Ectodermal cell (in vitro differentiated cells): Measurements from ENCODE around the gene INSR.

ENCODE experiments used
- H3K27ac ChIP-seq: 2 replicates; pipeline ENCODE4 v1.7.0; 2013; ENCODE audit warnings: mild to moderate bottlenecking, low read depth, low read length; ENCODE audit not compliant: insufficient read depth, poor library complexity, severe bottlenecking
- H3K27me3 ChIP-seq: 2 replicates; pipeline ENCODE4 v1.7.0; 2013; ENCODE audit warnings: mild to moderate bottlenecking, low read length; ENCODE audit not compliant: insufficient read depth, control insufficient read depth, poor library complexity, severe bottlenecking
- H3K36me3 ChIP-seq: one replicate; pipeline ENCODE4 v1.7.0; 2013; ENCODE audit warnings: low read length; ENCODE audit not compliant: control insufficient read depth, insufficient read depth
- H3K4me1 ChIP-seq: one replicate; pipeline ENCODE4 v1.7.0; 2013; ENCODE audit warnings: low read length; ENCODE audit not compliant: control insufficient read depth, insufficient read depth
- H3K4me3 ChIP-seq: 2 replicates; pipeline ENCODE4 v1.7.0; 2013; ENCODE audit warnings: low read depth, low read length, control low read depth; ENCODE audit not compliant: insufficient read depth
- H3K9me3 ChIP-seq: 2 replicates; pipeline ENCODE4 v1.7.0; 2013; ENCODE audit warnings: mild to moderate bottlenecking, low read length, moderate library complexity; ENCODE audit not compliant: control insufficient read depth
- WGBS, 2 experiments: methylation state at CpG; one replicate each; pipeline ENCODE4 v1.1.7; 2013; ENCODE audit warnings: missing lambda C conversion rate in 2 of 2; 5-methylcytosine and 5-hydroxymethylcytosine counted together

Gene INSR

GRCh38 chr19:7145494-7145893 lies 148.7 kb downstream of the INSR start:
- 89 to 94% methylated on average over 2 of the region's 2 CpGs for WGBS, 2 experiments
- Histone ChIP-seq H3K4me3 (no peak overlapping the region), H3K36me3 (peaks cover 6% of the 10 kb centered on the region), H3K27ac (no peak overlapping the region), H3K27me3 (no peaks in the 10 kb centered on the region), H3K4me1 (no peaks in the 10 kb centered on the region), H3K9me3 (no peaks in the 10 kb centered on the region)

- 95 to 96% methylated on average over 22 of the region's 22 CpGs for WGBS, 2 experiments
- Histone ChIP-seq H3K27ac (no peak overlapping the region), H3K4me3 (no peak overlapping the region), H3K27me3 (no peaks in the 10 kb centered on the region), H3K9me3 (no peaks in the 10 kb centered on the region), H3K36me3 (peaks cover 8% of the 10 kb centered on the region), H3K4me1 (no peaks in the 10 kb centered on the region)
Measured at GRCh38 chr19:7142771-7143170, 151.4 kb downstream of the INSR start.

GRCh38 chr19:7140137-7140536 lies 154.1 kb downstream of the INSR start:
- Histone ChIP-seq H3K36me3 (peaks cover 8% of the 10 kb centered on the region), H3K4me3 (no peak overlapping the region), H3K4me1 (no peaks in the 10 kb centered on the region), H3K27ac (no peak overlapping the region), H3K9me3 (no peaks in the 10 kb centered on the region), H3K27me3 (no peaks in the 10 kb centered on the region)
- 85 to 98% methylated on average over 1 to 2 of the region's 2 CpGs for WGBS, 2 experiments

- no peaks in the 10 kb centered on the region for H3K4me1 ChIP-seq
- H3K4me3 ChIP-seq = no peak overlapping the region
- peaks cover 8% of the 10 kb centered on the region for H3K36me3 ChIP-seq
- 100% methylated on average over 1 of the region's 1 CpG for WGBS, 2 experiments
- H3K9me3 ChIP-seq = no peaks in the 10 kb centered on the region
- no peak overlapping the region for H3K27ac ChIP-seq
- no peaks in the 10 kb centered on the region for H3K27me3 ChIP-seq
Measured at GRCh38 chr19:7139095-7139494, 155.1 kb downstream of the INSR start.

- H3K27ac ChIP-seq = no peak overlapping the region
- WGBS, 2 experiments = 93 to 95% methylated on average over 1 of the region's 1 CpG
- H3K36me3 ChIP-seq = peaks cover 8% of the 10 kb centered on the region
- no peaks in the 10 kb centered on the region for H3K4me1 ChIP-seq
- H3K9me3 ChIP-seq = no peaks in the 10 kb centered on the region
- H3K4me3 ChIP-seq = no peak overlapping the region
- no peaks in the 10 kb centered on the region for H3K27me3 ChIP-seq
Measured at GRCh38 chr19:7138402-7138801, 155.8 kb downstream of the INSR start.

- H3K4me1 ChIP-seq = no peaks in the 10 kb centered on the region
- no peaks in the 10 kb centered on the region for H3K9me3 ChIP-seq
- 94 to 98% methylated on average over 2 of the region's 2 CpGs for WGBS, 2 experiments
- peaks cover 8% of the 10 kb centered on the region for H3K36me3 ChIP-seq
- no peak overlapping the region for H3K4me3 ChIP-seq
- H3K27me3 ChIP-seq = no peaks in the 10 kb centered on the region
- H3K27ac ChIP-seq = no peak overlapping the region
Measured at GRCh38 chr19:7137120-7137519, 157.1 kb downstream of the INSR start.

GRCh38 chr19:7132054-7132453 lies 162.2 kb downstream of the INSR start:
- WGBS, 2 experiments = 95 to 97% methylated on average over 16 of the region's 16 CpGs
- no peak overlapping the region for H3K27ac ChIP-seq
- H3K27me3 ChIP-seq = no peaks in the 10 kb centered on the region
- H3K9me3 ChIP-seq = no peaks in the 10 kb centered on the region
- H3K4me3 ChIP-seq = no peak overlapping the region
- H3K36me3 ChIP-seq = peaks cover 4% of the 10 kb centered on the region
- H3K4me1 ChIP-seq = no peaks in the 10 kb centered on the region

- Histone ChIP-seq H3K9me3 (no peaks in the 10 kb centered on the region), H3K27ac (no peak overlapping the region), H3K4me3 (no peak overlapping the region), H3K4me1 (no peaks in the 10 kb centered on the region), H3K27me3 (no peaks in the 10 kb centered on the region), H3K36me3 (peaks cover 23% of the 10 kb centered on the region)
- 90 to 91% methylated on average over 1 of the region's 1 CpG for WGBS, 2 experiments
Measured at GRCh38 chr19:7130043-7130442, 164.2 kb downstream of the INSR start.

- Histone ChIP-seq H3K4me1 (no peaks in the 10 kb centered on the region), H3K9me3 (no peaks in the 10 kb centered on the region), H3K4me3 (no peak overlapping the region), H3K27ac (no peak overlapping the region), H3K36me3 (peaks cover 28% of the 10 kb centered on the region), H3K27me3 (no peaks in the 10 kb centered on the region)
- 95 to 97% methylated on average over 3 of the region's 3 CpGs for WGBS, 2 experiments
Measured at GRCh38 chr19:7126132-7126531, 168.1 kb downstream of the INSR start.

- H3K4me1 ChIP-seq = no peaks in the 10 kb centered on the region
- H3K36me3 ChIP-seq = peaks cover 25% of the 10 kb centered on the region
- no peak overlapping the region for H3K4me3 ChIP-seq
- no peak overlapping the region for H3K27ac ChIP-seq
- H3K27me3 ChIP-seq = no peaks in the 10 kb centered on the region
- WGBS, 2 experiments = 93 to 96% methylated on average over 16 of the region's 16 CpGs
- H3K9me3 ChIP-seq = no peaks in the 10 kb centered on the region
Measured at GRCh38 chr19:7125221-7125620, 169.0 kb downstream of the INSR start.

- Histone ChIP-seq H3K27ac (no peak overlapping the region), H3K4me1 (no peaks in the 10 kb centered on the region), H3K27me3 (no peaks in the 10 kb centered on the region), H3K4me3 (no peak overlapping the region), H3K36me3 (peaks cover 24% of the 10 kb centered on the region), H3K9me3 (no peaks in the 10 kb centered on the region)
- WGBS, 2 experiments = 56 to 59% methylated on average over 3 of the region's 3 CpGs
Measured at GRCh38 chr19:7124782-7125181, 169.4 kb downstream of the INSR start.
